T-helper 17 cell (primary cell): Measurements from ENCODE around the gene HSPB7. TPM values are rescaled to one million over a fixed set of nuclear protein-coding genes. Genes with fewer than 3 reads are reported as not detected.
"Not testable (repeated sequence)": the region's sequence is repeated elsewhere in the genome, so short reads cannot be mapped to it uniquely, and the experiment has no call there.

Experiments used
- ATAC-seq: fragments of 150-1000 bp; cut with Tn5 transposase; 2 replicates; pipeline ENCODE4 v1.10.0; 2021; ENCODE audit warnings: mild to moderate bottlenecking, moderate library complexity
- DNase-seq, 3 donors: peaks; one replicate each; pipeline versions ENCODE4 v3.0.0 to v3.0.0-alpha.2; 2020 to 2021
- H3K9me3 ChIP-seq: one replicate; pipeline ENCODE4 v1.7.0; 2013; ENCODE audit warnings: low read length, mild to moderate bottlenecking; ENCODE audit not compliant: control insufficient read depth, poor library complexity, severe bottlenecking
- H3K27ac Mint-ChIP-seq: one replicate; pipeline ENCODE4 v1.8.0; 2022; ENCODE audit warnings: mild to moderate bottlenecking, moderate library complexity, mixed read lengths
- H3K27me3 Mint-ChIP-seq: one replicate; pipeline ENCODE4 v1.8.0; 2022; ENCODE audit warnings: mixed read lengths
- H3K36me3 Mint-ChIP-seq: one replicate; pipeline ENCODE4 v1.8.0; 2022; ENCODE audit warnings: low read depth, mixed read lengths
- H3K4me1 Mint-ChIP-seq: one replicate; pipeline ENCODE4 v1.8.0; 2022; ENCODE audit warnings: mild to moderate bottlenecking, mixed read lengths
- H3K4me3 Mint-ChIP-seq: one replicate; pipeline ENCODE4 v1.8.0; 2022; ENCODE audit warnings: mild to moderate bottlenecking, moderate library complexity, mixed read lengths
- total RNA-seq, 4 donors: library from RNA in 2 of 4; stranded (reverse) in 2 of 4; gene quantifications; one replicate each; pipeline ENCODE4 v1.2.3 and lab custom pipeline; 2022 to 2026

Gene HSPB7
- not detected for total RNA-seq
- 0 reads per million in 2 donors for total RNA-seq (lab: John Stamatoyannopoulos, UW)

DNA sequence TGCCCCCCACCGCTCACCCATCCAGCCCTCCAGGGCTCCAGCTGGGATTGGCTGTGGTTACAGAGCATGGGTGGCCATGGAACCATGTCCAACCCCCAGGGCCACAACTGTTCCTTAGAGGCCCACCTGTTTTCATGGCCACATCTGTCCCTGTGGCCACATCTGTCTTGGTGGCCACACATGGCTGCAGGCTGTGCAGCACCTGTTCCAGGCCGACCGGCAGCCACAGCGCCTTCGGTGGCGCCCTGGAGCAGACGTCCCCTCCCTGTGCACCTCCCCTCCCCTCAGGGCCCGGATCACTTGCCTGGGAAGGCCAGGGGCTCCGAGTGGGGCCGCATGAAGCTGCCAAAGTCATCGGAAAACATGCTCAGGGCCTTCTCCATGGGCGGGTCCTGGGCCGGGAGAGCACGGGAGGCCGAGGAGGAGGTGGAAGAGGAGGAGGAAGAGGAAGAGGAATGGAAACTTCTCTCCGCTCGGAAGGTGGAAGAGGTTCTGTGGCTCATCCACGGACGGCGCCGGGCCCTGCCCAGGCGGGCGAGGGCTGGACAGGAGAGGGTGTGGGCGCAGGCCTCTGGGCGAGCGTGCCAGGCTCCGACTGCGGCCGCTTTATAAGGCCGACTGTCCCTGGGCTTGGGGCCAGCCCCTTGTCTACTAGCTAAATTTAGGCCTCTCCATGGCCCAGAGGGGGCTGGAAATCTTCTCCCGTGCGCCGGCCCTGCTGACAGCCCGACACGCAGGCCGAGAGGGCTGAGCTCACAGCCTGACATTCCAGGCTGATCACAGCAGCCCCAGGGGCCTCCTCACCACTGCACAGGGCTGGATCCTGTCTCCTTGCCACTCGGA, at the start of gene HSPB7:
Gene HSPB7, minus strand, starts transcription at position 583 of the 843 bp plus-strand sequence. Its CDS starts 80 bp downstream, at position 503.
- Mint-ChIP-seq H3K4me1 (peaks cover 3% of the 10 kb centered on the region), H3K27me3 (peaks cover 37% of the 10 kb centered on the region), H3K36me3 (no peaks in the 10 kb centered on the region), H3K4me3 (no peak within 1 kb of the TSS), H3K27ac (no peak within 1 kb of the TSS)
- ATAC-seq (no peak), DNase-seq (no peak)
- H3K9me3 ChIP-seq: no peaks in the 10 kb centered on the region

DNA sequence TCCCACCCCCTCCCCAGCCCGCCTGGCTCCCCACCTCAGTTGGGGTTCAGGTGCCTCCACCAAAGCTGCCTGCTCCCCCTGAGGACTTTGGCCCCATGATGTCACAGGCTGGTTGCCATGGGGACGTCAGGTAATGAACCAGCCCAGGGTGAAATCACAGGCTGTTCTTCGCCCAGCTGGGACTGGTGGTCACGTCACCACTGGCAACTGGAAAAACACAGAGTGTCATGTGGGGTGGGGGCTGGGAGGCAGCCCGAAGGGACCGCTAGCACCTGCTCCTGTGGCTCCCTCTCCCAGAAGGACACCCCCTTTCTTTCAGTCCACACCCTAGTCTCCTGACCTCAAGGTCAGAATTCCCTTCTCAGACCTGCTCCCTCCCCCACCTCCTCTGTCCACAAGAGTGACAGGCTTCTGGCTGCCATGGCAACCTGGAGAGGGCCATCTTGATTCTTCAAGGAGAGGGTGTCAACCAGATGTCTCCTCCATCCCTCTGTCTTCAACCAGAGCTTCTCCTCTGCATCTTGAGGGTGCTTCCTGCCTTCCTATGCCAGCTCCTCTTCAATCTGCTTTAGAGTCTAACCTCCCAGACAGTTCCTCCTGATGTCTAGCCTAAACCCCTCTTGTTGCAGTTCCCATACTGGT, 49.4 kb upstream of the HSPB7 start:
- H3K9me3 ChIP-seq: no peaks in the 10 kb centered on the region
- H3K36me3 Mint-ChIP-seq: no peaks in the 10 kb centered on the region
- peaks cover 20% of the 10 kb centered on the region for H3K27me3 Mint-ChIP-seq
- DNase-seq: no peak
- no peak overlapping the region for H3K4me3 Mint-ChIP-seq
- peak overlapping the region; percentile 27 for H3K27ac Mint-ChIP-seq
- peak; percentile 18 for ATAC-seq
- peaks cover 36% of the 10 kb centered on the region for H3K4me1 Mint-ChIP-seq

DNA sequence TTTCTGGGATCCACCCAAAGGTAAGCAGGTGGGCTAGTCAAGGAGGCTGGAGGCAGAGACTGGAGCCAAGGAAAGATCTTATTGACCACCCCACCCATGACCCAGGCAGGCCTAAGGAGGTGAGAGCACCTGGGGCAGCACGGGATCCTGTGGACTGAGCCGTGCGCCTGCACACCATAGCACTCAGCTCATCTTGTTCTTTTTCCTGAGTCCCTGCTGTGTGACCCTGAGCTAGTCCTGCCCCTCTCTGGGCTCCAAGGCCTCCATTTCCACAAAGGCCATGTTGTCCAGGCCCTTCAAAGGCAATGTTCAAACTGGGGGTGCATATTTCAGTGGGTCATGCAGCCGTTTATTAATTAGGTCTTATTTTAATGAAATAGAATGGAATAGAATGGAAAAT, 48.4 kb upstream of the HSPB7 start:
- H3K9me3 ChIP-seq: no peaks in the 10 kb centered on the region
- H3K27ac Mint-ChIP-seq: no peak overlapping the region
- H3K4me1 Mint-ChIP-seq: peaks cover 32% of the 10 kb centered on the region
- DNase-seq (no peak), ATAC-seq (no peak)
- no peak overlapping the region for H3K4me3 Mint-ChIP-seq
- peaks cover 20% of the 10 kb centered on the region for H3K27me3 Mint-ChIP-seq
- H3K36me3 Mint-ChIP-seq: no peaks in the 10 kb centered on the region

DNA sequence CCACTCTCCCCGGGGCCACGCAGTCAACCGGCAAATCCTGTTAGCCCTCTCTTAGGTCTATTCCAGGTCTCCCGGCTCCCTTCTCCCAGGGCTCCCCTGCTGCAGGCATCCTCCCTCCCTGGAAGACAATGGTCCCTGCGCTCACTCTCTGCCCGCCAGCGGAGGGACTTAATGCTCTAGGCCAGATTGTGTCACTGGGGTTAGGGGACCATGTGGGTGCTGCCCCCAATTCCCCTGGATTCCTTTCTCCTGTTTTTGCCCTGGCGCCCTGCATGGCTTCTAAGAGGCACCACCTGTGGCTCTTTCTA, 47.4 kb upstream of the HSPB7 start:
- H3K27ac Mint-ChIP-seq: peak overlapping the region; percentile 8
- peak overlapping the region; percentile 82 for H3K4me3 Mint-ChIP-seq
- H3K27me3 Mint-ChIP-seq: peaks cover 28% of the 10 kb centered on the region
- H3K9me3 ChIP-seq: no peaks in the 10 kb centered on the region
- no peak for DNase-seq
- ATAC-seq: no peak
- peaks cover 25% of the 10 kb centered on the region for H3K4me1 Mint-ChIP-seq
- H3K36me3 Mint-ChIP-seq: peaks cover 3% of the 10 kb centered on the region

DNA sequence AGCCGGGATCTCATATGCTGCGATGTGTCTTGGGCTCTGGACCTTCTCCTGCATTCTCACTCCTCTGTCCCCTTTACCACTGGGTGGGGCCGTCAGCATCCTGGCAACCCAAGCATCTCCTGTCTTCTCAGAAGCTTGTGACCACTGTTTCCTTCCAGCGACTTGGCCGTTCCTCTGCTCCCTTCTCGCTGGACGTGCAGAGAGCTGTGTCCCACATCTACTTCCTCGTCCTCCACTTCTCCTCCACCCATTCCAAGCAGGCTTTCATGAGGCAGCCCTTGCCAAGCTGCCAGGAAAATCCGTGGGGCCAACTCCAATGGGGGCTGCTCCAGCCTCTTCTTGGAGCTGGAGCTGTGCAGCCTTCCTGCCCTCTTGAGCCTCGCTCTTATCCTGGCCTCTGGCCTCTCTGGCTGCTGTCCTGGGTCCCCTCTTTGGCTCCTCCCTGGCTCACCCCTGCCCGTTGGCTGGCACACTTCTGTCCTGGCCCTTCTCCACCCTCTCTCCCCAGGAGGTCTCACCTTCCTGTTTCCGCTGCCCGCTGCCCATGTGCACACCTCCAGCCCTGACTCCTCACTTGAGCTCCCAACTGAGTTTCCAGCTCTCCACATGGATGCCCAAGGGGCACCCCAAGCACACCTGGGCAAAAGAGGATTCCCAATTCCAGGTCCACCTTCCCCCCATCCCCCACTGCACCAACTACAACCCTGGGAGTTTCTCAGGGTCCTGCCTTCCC, 46.9 kb upstream of the HSPB7 start:
- ATAC-seq (no peak), DNase-seq (no peak)
- peaks cover 28% of the 10 kb centered on the region for H3K27me3 Mint-ChIP-seq
- H3K27ac Mint-ChIP-seq: peak overlapping the region; percentile 27
- H3K9me3 ChIP-seq: no peaks in the 10 kb centered on the region
- peaks cover 3% of the 10 kb centered on the region for H3K36me3 Mint-ChIP-seq
- H3K4me1 Mint-ChIP-seq: peaks cover 21% of the 10 kb centered on the region
- peak overlapping the region; percentile 82 for H3K4me3 Mint-ChIP-seq

DNA sequence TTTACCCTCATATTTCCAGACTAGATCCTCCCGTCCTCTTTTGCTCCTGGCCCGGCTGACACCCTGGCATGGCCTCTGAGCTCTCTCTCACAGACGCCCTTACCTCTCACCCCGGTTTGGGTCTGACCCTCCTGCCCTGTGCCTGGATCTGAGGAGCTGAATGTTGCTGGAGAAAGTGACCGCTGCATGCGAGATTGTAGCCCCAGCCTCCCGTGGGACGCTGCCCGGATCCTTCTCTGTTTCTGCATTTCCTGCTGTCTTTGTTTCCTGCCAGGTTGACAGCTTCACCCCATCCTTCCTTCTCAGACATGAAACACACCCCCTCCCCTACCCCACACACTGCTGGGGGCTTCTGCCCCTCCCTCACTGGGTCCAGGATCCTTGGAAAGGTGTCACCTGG, 46.1 kb upstream of the HSPB7 start:
- no peaks in the 10 kb centered on the region for H3K9me3 ChIP-seq
- peaks cover 28% of the 10 kb centered on the region for H3K27me3 Mint-ChIP-seq
- H3K4me1 Mint-ChIP-seq: peaks cover 21% of the 10 kb centered on the region
- H3K4me3 Mint-ChIP-seq: peak overlapping the region; percentile 63
- DNase-seq: no peak
- peaks cover 3% of the 10 kb centered on the region for H3K36me3 Mint-ChIP-seq
- no peak for ATAC-seq
- peak overlapping the region; percentile 27 for H3K27ac Mint-ChIP-seq

DNA sequence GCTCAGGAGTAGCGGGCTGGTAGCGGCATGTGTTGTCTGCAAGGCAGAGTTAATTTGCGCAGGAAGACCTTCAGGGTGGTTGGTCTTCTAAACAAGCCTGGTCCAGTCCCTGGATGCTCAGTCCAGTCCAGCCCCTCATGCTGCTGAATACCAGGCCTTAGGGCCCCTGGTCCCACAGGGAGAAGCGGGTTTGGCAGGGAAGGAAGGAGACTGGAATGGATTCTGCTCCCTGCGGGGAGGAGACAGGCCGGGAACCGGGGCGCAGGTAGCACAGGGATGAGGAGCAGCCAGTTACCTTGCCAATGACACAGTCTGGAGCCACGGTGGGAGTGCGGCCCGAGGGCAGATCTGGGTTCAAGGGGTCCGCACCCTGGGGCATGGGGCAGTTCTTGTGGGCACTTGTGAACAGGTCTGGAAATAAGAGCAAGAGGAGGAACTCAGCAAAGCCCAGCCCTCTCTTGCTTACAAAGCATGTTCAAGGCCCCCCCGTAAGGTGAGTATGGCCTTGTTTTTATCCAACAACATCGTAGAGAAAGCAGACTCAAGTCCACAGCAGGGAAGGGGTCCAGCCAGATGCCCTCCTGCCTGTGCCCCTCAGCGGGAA, 45.5 kb upstream of the HSPB7 start:
- no peak overlapping the region for H3K4me3 Mint-ChIP-seq
- no peak for DNase-seq
- H3K4me1 Mint-ChIP-seq: peaks cover 21% of the 10 kb centered on the region
- no peaks in the 10 kb centered on the region for H3K9me3 ChIP-seq
- no peak overlapping the region for H3K27ac Mint-ChIP-seq
- peaks cover 28% of the 10 kb centered on the region for H3K27me3 Mint-ChIP-seq
- no peak for ATAC-seq
- H3K36me3 Mint-ChIP-seq: peaks cover 3% of the 10 kb centered on the region

DNA sequence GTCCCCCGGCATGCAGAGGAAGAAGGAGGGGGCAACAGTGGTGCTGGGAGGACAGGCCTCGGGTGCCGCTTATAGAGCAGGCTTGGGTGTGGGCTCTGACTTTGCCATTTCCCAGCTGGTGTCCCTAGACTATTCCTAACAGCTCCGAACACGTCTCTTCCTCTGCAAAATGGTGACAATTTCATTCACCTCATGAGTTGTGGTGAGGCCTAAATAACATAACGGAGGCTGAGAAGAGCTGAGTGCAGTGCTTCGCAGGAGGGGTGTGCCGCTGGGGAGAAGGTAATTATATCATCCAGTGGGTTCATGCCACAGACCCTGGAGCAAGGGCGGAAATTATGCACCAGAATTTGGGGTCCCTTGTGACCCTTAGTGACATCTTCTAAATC, 44.8 kb upstream of the HSPB7 start:
- Mint-ChIP-seq H3K4me1 (peaks cover 21% of the 10 kb centered on the region), H3K27me3 (peaks cover 26% of the 10 kb centered on the region)
- not testable (repeated sequence) for H3K4me3 Mint-ChIP-seq, H3K36me3 Mint-ChIP-seq, H3K27ac Mint-ChIP-seq, H3K9me3 ChIP-seq, ATAC-seq, DNase-seq

DNA sequence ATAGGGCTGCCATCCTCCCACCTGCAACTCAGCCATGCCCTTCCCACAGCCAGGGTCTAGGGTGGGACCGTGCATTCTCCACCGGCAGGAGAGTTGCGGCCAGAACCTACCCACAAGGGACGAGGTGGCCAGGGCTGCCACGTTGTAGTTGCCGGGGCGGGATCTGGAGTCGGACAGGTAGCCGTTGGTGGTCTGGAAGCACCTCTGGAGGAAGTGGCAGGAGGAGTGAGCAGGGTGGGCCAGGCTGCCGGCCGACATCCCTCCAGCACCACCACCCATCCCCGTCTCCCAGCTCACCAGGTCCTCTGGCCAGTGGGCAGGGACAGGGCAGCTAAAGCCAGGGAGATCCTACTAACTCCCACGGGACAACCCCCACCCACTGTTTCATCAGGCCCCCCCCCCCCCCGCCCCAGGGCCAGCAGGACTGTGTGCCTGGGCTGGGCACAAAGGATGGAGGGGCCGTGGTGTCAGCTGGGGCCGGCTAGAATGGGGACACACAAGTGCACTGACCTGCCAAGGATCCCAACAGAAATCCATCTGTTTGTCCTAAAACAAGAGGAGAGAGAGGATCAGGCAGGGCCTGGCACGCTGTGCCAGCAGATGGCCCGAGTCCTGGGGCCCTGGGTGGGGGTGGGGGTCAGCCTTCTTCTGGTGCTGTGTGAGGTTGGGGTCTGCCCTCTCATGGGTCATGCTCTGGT, 44.3 kb upstream of the HSPB7 start:
- Mint-ChIP-seq H3K27me3 (peaks cover 28% of the 10 kb centered on the region), H3K4me1 (peaks cover 23% of the 10 kb centered on the region)
- not testable (repeated sequence) for DNase-seq, H3K27ac Mint-ChIP-seq, H3K9me3 ChIP-seq, H3K36me3 Mint-ChIP-seq, ATAC-seq, H3K4me3 Mint-ChIP-seq

DNA sequence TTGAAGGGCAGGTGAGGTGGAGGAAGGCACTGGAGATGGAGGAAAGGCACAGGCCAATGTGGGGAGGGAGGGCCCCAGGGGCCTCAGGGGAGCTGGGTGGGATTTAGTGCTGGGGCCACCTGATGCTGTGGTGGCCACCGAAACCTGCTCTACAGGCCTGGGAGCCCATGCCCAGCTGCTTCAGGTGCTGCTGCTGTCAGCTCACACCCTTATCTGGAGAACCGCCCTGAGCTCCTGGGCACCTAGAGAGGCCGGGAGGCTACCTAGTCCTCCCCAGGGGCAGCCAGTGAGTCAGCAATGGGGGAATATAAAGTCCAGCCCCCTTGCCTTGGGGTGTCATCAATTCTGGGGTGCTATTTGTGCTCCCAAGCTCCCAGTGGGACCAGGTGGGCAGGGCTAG, 43.4 kb upstream of the HSPB7 start:
- Mint-ChIP-seq H3K36me3 (peaks cover 3% of the 10 kb centered on the region), H3K27me3 (peaks cover 28% of the 10 kb centered on the region), H3K27ac (no peak overlapping the region), H3K4me1 (peaks cover 23% of the 10 kb centered on the region), H3K4me3 (no peak overlapping the region)
- no peaks in the 10 kb centered on the region for H3K9me3 ChIP-seq
- no peak for ATAC-seq
- no peak for DNase-seq

DNA sequence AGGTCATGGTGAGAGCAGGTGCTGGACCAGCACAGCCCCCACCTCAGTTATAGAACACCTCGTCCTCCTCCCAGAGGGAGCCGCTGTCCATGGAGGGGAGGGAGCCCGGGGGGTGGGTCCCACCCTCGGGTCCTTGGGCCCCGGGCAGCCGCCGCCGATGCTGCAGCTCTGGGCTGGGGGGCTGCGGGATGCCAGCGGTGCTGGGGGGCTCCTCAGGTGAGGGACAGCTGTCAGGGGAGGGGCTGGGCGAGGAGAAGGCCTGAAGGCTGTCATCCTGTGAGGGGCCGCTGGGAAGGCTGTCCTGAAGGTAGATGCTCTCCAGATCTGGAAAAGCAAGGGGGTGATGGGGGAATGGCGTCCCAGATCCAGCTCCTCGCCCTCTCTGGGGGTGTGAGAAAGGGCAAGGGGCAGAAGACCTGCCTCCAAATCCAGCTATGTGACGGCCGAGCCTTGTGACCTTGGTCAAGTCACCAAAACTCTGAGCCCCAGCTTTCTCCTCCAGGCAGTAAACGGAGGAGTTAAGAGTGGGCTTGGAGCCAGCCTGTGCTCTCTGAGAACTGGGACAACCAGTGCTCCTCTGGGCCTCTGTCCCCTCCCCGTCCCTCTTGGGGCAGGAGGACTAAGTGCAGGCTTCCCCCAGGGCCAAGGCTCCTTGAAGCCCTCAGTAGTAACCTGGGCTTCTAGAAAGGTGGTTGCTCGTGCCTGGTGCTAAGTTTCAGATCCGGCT, 40.7 kb upstream of the HSPB7 start:
- H3K9me3 ChIP-seq, H3K36me3 Mint-ChIP-seq, H3K4me1 Mint-ChIP-seq, H3K27ac Mint-ChIP-seq, DNase-seq, ATAC-seq, H3K4me3 Mint-ChIP-seq: not testable (repeated sequence)
- peaks cover 13% of the 10 kb centered on the region for H3K27me3 Mint-ChIP-seq

DNA sequence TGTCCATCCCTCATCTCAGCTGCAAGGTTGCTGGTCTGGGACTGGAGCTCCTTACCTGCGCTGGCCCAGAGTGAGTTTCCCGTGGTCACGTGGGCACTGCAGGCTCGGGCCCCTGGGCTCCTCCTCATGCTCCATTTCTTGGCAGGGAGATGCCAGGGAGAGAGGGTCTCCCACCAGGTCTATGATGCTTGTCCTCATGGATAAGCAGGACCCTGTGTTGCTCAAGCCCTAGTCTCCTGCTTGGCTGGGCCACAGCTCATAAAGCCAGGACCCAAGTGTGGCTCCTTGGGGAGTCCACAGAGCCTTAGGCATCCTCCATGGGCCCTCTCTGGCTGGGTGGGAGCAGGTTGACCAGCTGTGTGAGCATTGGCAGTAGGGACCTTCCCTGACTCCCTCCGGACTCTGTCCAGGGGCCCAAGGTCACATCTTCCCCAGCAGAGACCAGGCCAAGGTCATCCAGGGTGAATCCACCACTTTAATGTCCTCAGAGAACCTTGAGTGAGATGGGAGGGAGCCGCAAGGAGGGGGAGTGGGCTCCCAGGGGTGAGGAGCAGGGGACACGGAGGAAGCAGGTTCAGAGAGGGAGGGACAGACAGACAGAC, 39.6 kb upstream of the HSPB7 start:
- H3K4me1 Mint-ChIP-seq, H3K9me3 ChIP-seq, H3K4me3 Mint-ChIP-seq, H3K27ac Mint-ChIP-seq, H3K36me3 Mint-ChIP-seq, DNase-seq, ATAC-seq: not testable (repeated sequence)
- H3K27me3 Mint-ChIP-seq: peaks cover 13% of the 10 kb centered on the region
